AG10803 (cell line): ENCODE results near the gene CTIF.
"Not testable (repeated sequence)": the region's sequence is repeated elsewhere in the genome, so short reads cannot be mapped to it uniquely, and the experiment has no call there.

Source experiments
- DNase-seq: peaks from one replicate; pipeline ENCODE4 v3.0.0; 2010; ENCODE audit warnings: low read depth
- H3K4me3 ChIP-seq: 2 replicates; pipeline ENCODE4 v1.5.1; 2011; ENCODE audit warnings: mild to moderate bottlenecking, low read length, control low read depth
- CTCF ChIP-seq: conservative IDR thresholded peaks from 2 replicates; pipeline ENCODE4 v1.5.1; 2011; ENCODE audit warnings: mild to moderate bottlenecking, low read length, control low read depth, inconsistent platforms

The CTIF gene

GRCh38 chr18:48714873-48715272 is 176.0 kb downstream of the CTIF start:
- no peak for TF ChIP-seq CTCF
- no peak for DNase-seq

GRCh38 chr18:48715711-48716361 is 177.0 kb downstream of the CTIF start:
- H3K4me3 ChIP-seq, result no peak overlapping the region
- peak; percentile 48 for DNase-seq
- no peak for TF ChIP-seq CTCF

More at GRCh38 chr18:48714873-48715272, 176.0 kb downstream of the CTIF start:
- no peak overlapping the region for H3K4me3 ChIP-seq

- H3K4me3 ChIP-seq, DNase-seq: not testable (repeated sequence)
Measured at GRCh38 chr18:48717227-48717626, 178.4 kb downstream of the CTIF start.

- H3K4me3 ChIP-seq, result no peak overlapping the region
- DNase-seq, result no peak
- TF ChIP-seq CTCF, result no peak
Measured at GRCh38 chr18:48718251-48718959, 179.6 kb downstream of the CTIF start.

GRCh38 chr18:48719388-48719787 is 180.6 kb downstream of the CTIF start:
- no peak for DNase-seq
- no peak overlapping the region for H3K4me3 ChIP-seq
- no peak for TF ChIP-seq CTCF

GRCh38 chr18:48719974-48720654 is 181.3 kb downstream of the CTIF start:
- TF ChIP-seq CTCF, result no peak
- no peak overlapping the region for H3K4me3 ChIP-seq
- no peak for DNase-seq

GRCh38 chr18:48720655-48721025 is 181.8 kb downstream of the CTIF start:
- no peak for DNase-seq
- TF ChIP-seq CTCF, result no peak

More at GRCh38 chr18:48720655-48721025, 181.8 kb downstream of the CTIF start:
- no peak overlapping the region for H3K4me3 ChIP-seq
